Karpas-422 (cell line): ENCODE data around the gene JHY. TPM values are rescaled to one million over a fixed set of nuclear protein-coding genes. Genes with fewer than 3 reads are reported as not detected.

Experiments
- DNase-seq: peaks from one replicate; pipeline ENCODE4 v3.0.0-alpha.2; 2015
- H2AFZ ChIP-seq: fragments of 200-600 bp; sonication (generic); 2 replicates; pipeline ENCODE4 v1.6.1; 2014; ENCODE audit warnings: antibody characterized with exemption, low read length, mixed read lengths
- H3K27ac ChIP-seq: fragments of 200-600 bp; sonication (generic); 2 replicates; pipeline ENCODE4 v1.5.1; 2014; ENCODE audit warnings: mild to moderate bottlenecking, low read length, moderate library complexity
- H3K27me3 ChIP-seq: fragments of 200-600 bp; sonication (generic); 2 replicates; pipeline ENCODE4 v1.6.1; 2014; ENCODE audit warnings: low read length, mixed read lengths
- H3K36me3 ChIP-seq: fragments of 200-600 bp; sonication (generic); 2 replicates; pipeline ENCODE4 v1.6.1; 2014; ENCODE audit warnings: low read length, mixed read lengths; ENCODE audit not compliant: insufficient read depth
- H3K4me1 ChIP-seq: fragments of 200-600 bp; sonication (generic); 2 replicates; pipeline ENCODE4 v1.6.1; 2014; ENCODE audit warnings: mild to moderate bottlenecking, low read length, mixed read lengths
- H3K4me2 ChIP-seq: fragments of 200-600 bp; sonication (generic); 2 replicates; pipeline ENCODE4 v1.6.1; 2014; ENCODE audit warnings: low read length, low read depth, mild to moderate bottlenecking; ENCODE audit not compliant: poor library complexity, severe bottlenecking
- H3K4me3 ChIP-seq: fragments of 200-600 bp; sonication (generic); 2 replicates; pipeline ENCODE4 v1.5.1; 2014; ENCODE audit warnings: mild to moderate bottlenecking, antibody characterized with exemption, low read length, mixed read lengths
- H3K79me2 ChIP-seq: fragments of 200-600 bp; sonication (generic); 2 replicates; pipeline ENCODE4 v1.6.1; 2014; ENCODE audit warnings: mild to moderate bottlenecking, low read length, mixed read lengths
- H3K9ac ChIP-seq: fragments of 200-600 bp; sonication (generic); 2 replicates; pipeline ENCODE4 v1.6.0; 2014; ENCODE audit warnings: low read length
- H3K9me2 ChIP-seq: fragments of 200-600 bp; sonication (generic), shearing (Covaris generic); replicated peaks from 2 replicates; pipeline ENCODE4 v1.6.0; 2014; ENCODE audit warnings: mild to moderate bottlenecking, low read length, moderate library complexity; ENCODE audit not compliant: insufficient read depth
- H3K9me3 ChIP-seq: fragments of 300-700, 200-600 bp; sonication (generic); 2 replicates; pipeline ENCODE4 v1.6.1; 2014; ENCODE audit warnings: low read length, mixed read lengths
- H4K20me1 ChIP-seq: fragments of 200-600 bp; sonication (generic); 2 replicates; pipeline ENCODE4 v1.6.1; 2014; ENCODE audit warnings: mild to moderate bottlenecking, antibody characterized with exemption, low read length, low read depth; ENCODE audit not compliant: insufficient read depth
- total RNA-seq: library from RNA; depleted of rRNA; stranded (reverse); fragments of >200 nt; shearing (Covaris generic); gene quantifications from 2 replicates; pipeline ENCODE4 v1.2.3, GENCODE V29; 2014; ENCODE audit warnings: low replicate concordance

Gene JHY
- total RNA-seq, 1 experiment from 2014 or later = not detected

DNA sequence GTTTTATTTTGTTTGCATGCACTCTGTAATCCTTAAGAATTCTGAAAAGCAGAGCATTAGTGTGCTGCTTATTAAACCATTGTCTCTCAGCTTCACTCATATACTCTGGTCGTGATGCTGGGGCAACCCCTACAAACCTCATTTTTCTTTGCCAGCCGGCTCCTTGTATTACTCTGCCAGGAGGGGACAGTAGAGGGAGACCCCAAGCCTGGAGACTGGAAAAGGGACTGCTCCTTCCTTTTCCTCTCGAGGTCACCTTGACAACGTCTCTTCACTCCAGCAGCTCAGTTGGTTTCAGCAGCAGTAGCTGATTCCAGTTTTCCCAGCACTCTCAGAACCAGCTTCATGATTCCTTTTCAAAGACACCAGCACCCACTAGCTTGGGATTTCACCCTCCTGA lies 2.8 kb upstream of the JHY start:
- H3K9me3 ChIP-seq = no peaks in the 10 kb centered on the region
- no peaks in the 10 kb centered on the region for H4K20me1 ChIP-seq
- H3K79me2 ChIP-seq = no peaks in the 10 kb centered on the region
- no peaks in the 10 kb centered on the region for H3K9me2 ChIP-seq
- no peak overlapping the region for H3K9ac ChIP-seq
- H2AFZ ChIP-seq = no peak overlapping the region
- H3K27ac ChIP-seq = no peak overlapping the region
- no peak overlapping the region for H3K4me2 ChIP-seq
- H3K4me3 ChIP-seq = no peak overlapping the region
- no peak for DNase-seq
- H3K36me3 ChIP-seq = no peaks in the 10 kb centered on the region
- no peaks in the 10 kb centered on the region for H3K27me3 ChIP-seq
- H3K4me1 ChIP-seq = no peaks in the 10 kb centered on the region

DNA sequence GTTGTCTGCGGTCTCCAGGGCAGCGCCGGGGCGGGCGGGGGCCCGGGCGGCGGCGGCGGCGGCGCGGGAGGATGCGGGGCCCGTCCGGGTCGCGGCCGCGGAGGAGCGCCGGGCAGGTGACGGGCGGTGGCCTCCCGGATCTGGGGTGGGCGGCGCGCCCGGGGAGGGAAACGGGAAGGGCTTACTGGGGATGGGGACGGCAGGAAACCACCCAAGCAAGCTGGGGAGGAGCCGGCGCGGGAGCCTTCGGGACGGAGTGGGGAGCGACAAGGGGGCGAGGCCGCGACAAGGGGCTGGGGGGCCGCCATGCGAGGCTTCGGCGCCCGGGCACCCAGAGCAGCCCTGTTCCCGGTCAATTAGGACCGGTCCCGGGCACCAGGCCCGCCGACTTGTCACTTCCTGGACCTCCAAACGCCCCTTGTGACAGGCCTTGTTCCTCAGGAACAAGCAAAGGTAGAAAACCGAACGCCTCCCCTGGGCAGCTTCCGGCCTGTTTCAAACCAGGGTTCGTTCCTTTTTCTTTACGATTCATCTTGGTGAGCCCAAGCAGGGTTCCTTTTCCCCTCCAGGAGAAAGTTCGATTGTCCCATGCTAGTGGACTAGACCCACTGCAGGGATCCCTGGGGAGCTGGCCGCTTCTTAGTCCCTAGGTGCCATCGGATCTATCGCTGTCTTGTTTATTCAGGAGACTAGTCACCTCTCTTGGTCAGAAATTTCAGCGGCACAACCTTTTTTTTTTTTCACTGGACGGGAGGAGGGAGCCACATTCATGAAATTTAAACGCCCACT lies 492 bp downstream of the JHY start:
- Histone ChIP-seq H3K4me2 (no peak overlapping the region), H2AFZ (no peak overlapping the region), H3K4me1 (no peaks in the 10 kb centered on the region), H3K79me2 (no peaks in the 10 kb centered on the region), H4K20me1 (no peaks in the 10 kb centered on the region), H3K27ac (no peak overlapping the region), H3K4me3 (no peak overlapping the region), H3K36me3 (no peaks in the 10 kb centered on the region), H3K9me3 (no peaks in the 10 kb centered on the region), H3K27me3 (no peaks in the 10 kb centered on the region), H3K9me2 (no peaks in the 10 kb centered on the region), H3K9ac (no peak overlapping the region)
- no peak for DNase-seq

DNA sequence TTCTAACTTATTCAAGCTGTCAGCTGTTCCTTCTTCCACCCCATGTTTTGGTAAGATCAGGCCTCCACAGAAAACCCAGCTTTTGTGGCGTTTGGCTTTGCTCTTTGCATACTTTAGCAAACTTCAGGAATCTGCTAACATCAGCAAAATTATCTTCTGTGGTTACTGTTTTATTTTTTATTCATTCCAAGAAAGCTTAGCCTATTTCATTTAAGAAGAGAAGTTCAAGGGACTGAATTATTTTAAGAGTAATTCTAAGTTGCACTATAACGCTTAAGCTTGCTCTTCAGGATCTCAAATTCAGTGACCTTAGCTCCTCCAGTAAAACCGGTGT lies 1.1 kb downstream of the JHY start:
- Histone ChIP-seq H3K27ac (no peak overlapping the region), H3K4me2 (no peak overlapping the region), H4K20me1 (no peaks in the 10 kb centered on the region), H3K36me3 (no peaks in the 10 kb centered on the region), H3K79me2 (no peaks in the 10 kb centered on the region), H2AFZ (no peak overlapping the region), H3K9me3 (no peaks in the 10 kb centered on the region), H3K9ac (no peak overlapping the region), H3K27me3 (no peaks in the 10 kb centered on the region), H3K9me2 (no peaks in the 10 kb centered on the region), H3K4me1 (no peaks in the 10 kb centered on the region), H3K4me3 (no peak overlapping the region)
- DNase-seq = no peak

DNA sequence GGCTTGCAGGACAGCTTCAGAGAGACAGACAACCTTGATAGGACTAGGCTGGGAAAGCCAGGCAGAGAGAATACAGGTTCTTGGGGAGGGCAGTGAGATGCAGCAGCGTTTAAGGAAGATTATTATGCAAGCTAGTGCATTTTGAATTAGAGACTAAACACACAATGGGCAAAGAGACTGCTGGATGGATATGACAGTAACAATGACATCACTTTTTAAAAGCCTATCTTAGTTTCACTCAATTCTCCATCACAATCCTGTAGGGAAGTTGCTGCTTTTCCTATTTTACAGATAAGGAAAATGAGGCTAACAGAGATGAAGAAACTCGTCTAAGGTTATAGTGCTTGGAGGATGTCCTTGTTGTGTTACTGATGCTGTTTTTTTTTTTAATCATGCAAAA lies 5.6 kb downstream of the JHY start:
- no peaks in the 10 kb centered on the region for H3K36me3 ChIP-seq
- no peak for DNase-seq
- no peaks in the 10 kb centered on the region for H3K9me2 ChIP-seq
- H3K4me1 ChIP-seq = no peaks in the 10 kb centered on the region
- H3K9me3 ChIP-seq = no peaks in the 10 kb centered on the region
- no peaks in the 10 kb centered on the region for H3K79me2 ChIP-seq
- H3K27me3 ChIP-seq = no peaks in the 10 kb centered on the region
- H3K4me2 ChIP-seq = no peak overlapping the region
- no peak overlapping the region for H3K9ac ChIP-seq
- no peak overlapping the region for H3K4me3 ChIP-seq
- no peaks in the 10 kb centered on the region for H4K20me1 ChIP-seq
- H3K27ac ChIP-seq = no peak overlapping the region
- no peak overlapping the region for H2AFZ ChIP-seq

DNA sequence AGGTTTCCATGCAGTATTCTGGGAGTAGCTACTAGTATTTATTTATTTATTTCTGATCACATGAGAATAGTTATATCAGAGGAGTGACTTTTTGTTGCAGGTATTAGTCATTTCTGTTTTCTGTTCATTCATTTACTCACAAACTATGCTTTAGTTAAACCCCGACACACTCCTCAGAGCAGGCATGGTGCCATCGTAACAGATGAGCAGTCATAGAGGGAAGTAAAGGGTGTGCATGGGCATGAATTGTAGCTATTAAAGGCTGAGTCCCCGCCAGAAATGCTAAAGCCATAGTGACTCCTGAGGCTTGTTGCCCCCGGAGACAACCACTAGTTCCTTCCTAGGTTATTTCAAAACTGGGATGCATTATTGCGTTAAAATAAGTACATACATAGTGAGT lies 10.6 kb downstream of the JHY start:
- H3K9me2 ChIP-seq = no peaks in the 10 kb centered on the region
- H3K9ac ChIP-seq = no peak overlapping the region
- H3K9me3 ChIP-seq = no peaks in the 10 kb centered on the region
- no peaks in the 10 kb centered on the region for H3K27me3 ChIP-seq
- no peak overlapping the region for H3K4me2 ChIP-seq
- H4K20me1 ChIP-seq = no peaks in the 10 kb centered on the region
- no peaks in the 10 kb centered on the region for H3K4me1 ChIP-seq
- H3K27ac ChIP-seq = no peak overlapping the region
- no peak overlapping the region for H2AFZ ChIP-seq
- no peak overlapping the region for H3K4me3 ChIP-seq
- DNase-seq = no peak
- no peaks in the 10 kb centered on the region for H3K79me2 ChIP-seq
- no peaks in the 10 kb centered on the region for H3K36me3 ChIP-seq

DNA sequence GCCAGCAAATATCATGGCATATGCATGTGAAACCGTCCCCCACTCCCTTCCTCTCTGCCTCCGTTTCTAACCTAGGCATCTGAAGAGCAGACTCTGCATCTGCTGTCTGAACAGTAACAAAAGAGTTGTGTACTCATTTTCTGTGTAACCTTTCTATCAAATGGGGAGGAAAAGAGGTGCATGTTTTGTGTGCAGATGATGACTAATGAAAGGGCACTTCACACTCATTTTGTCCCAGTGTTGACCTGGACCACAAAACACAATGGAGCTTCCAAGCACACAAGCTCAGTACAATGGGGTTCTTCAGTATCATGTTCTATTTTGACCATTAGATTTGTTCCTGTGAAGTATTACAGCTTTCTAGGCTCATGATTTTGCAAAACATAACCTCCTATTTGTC lies 13.0 kb downstream of the JHY start:
- no peak overlapping the region for H3K4me3 ChIP-seq
- H2AFZ ChIP-seq = no peak overlapping the region
- no peak for DNase-seq

DNA sequence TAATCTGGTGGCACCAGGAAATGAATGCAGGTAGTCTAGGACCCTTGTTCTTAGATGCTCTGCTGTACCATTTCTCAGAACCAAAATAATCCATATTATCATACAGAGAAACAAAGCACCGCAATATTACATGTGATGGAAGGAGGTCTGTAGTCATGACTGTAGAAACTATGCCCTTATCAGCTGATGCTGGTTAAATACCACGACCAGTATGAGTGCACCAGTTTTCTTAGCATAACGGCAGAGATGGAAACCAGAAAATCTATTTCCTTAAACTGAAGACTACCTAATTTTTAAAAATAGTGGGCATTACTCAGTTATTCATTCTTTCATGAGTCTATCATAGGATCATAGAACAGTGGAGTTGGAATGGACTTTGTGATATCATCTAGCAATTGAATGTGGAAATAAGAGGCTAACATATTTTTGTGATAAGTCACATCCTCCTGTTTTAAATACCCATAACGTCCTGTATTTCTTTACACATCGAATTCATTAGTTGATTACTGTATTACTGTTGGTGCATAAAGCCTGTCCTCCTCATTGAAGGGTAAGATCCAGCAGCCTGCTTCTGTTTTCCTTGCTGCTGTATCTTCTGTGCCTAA lies 15.1 kb downstream of the JHY start:
- H3K79me2 ChIP-seq = no peaks in the 10 kb centered on the region
- no peaks in the 10 kb centered on the region for H3K4me1 ChIP-seq
- no peak overlapping the region for H3K9ac ChIP-seq
- H2AFZ ChIP-seq = no peak overlapping the region
- no peaks in the 10 kb centered on the region for H3K9me3 ChIP-seq
- H3K4me2 ChIP-seq = no peak overlapping the region
- no peaks in the 10 kb centered on the region for H4K20me1 ChIP-seq
- H3K4me3 ChIP-seq = no peak overlapping the region
- no peaks in the 10 kb centered on the region for H3K36me3 ChIP-seq
- no peak for DNase-seq
- no peaks in the 10 kb centered on the region for H3K9me2 ChIP-seq
- H3K27ac ChIP-seq = no peak overlapping the region
- H3K27me3 ChIP-seq = no peaks in the 10 kb centered on the region

More for the DNA sequence above, 13.0 kb downstream of the JHY start:
- no peak overlapping the region for H3K4me2 ChIP-seq
- H3K27me3 ChIP-seq = no peaks in the 10 kb centered on the region
- H3K79me2 ChIP-seq = no peaks in the 10 kb centered on the region
- no peaks in the 10 kb centered on the region for H3K9me2 ChIP-seq
- H3K4me1 ChIP-seq = no peaks in the 10 kb centered on the region
- H3K27ac ChIP-seq = no peak overlapping the region
- no peaks in the 10 kb centered on the region for H3K36me3 ChIP-seq
- H4K20me1 ChIP-seq = no peaks in the 10 kb centered on the region
- H3K9ac ChIP-seq = no peak overlapping the region
- no peaks in the 10 kb centered on the region for H3K9me3 ChIP-seq

DNA sequence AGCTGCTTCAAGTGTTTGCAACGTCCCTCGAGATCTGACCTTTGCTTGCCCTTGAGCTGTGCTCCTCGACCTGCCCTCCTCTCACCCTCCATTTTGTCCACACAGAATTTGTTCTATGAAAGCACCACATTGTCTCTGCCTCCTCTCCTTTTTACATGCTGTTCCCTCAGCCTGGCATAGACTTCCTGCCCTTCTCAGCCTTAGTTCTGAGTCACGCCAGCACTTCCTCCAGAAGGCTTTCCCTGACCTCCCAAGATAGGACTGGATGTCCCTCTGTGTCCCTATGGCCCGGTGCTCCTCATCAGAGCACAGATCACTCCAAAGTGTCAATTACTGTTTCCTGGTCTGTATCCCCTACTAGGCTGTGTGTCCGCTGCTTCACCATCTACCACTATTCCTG lies 16.2 kb downstream of the JHY start:
- H3K9ac ChIP-seq = no peak overlapping the region
- H3K9me2 ChIP-seq = no peaks in the 10 kb centered on the region
- no peak overlapping the region for H2AFZ ChIP-seq
- no peak overlapping the region for H3K4me2 ChIP-seq
- no peak overlapping the region for H3K27ac ChIP-seq
- no peaks in the 10 kb centered on the region for H3K9me3 ChIP-seq
- H3K36me3 ChIP-seq = no peaks in the 10 kb centered on the region
- H3K79me2 ChIP-seq = no peaks in the 10 kb centered on the region
- no peak for DNase-seq
- no peaks in the 10 kb centered on the region for H3K27me3 ChIP-seq
- H4K20me1 ChIP-seq = no peaks in the 10 kb centered on the region
- H3K4me1 ChIP-seq = no peaks in the 10 kb centered on the region
- no peak overlapping the region for H3K4me3 ChIP-seq
